Measurements from ENCODE around the gene GLIPR1L2.

- TF ChIP-seq POLR2AphosphoS5 (IDR thresholded peaks at IDR 0.05) (no peak), POLR2A (IDR thresholded peaks at IDR 0.05) (no peak)
- TF ChIP-seq, protein P1, sequence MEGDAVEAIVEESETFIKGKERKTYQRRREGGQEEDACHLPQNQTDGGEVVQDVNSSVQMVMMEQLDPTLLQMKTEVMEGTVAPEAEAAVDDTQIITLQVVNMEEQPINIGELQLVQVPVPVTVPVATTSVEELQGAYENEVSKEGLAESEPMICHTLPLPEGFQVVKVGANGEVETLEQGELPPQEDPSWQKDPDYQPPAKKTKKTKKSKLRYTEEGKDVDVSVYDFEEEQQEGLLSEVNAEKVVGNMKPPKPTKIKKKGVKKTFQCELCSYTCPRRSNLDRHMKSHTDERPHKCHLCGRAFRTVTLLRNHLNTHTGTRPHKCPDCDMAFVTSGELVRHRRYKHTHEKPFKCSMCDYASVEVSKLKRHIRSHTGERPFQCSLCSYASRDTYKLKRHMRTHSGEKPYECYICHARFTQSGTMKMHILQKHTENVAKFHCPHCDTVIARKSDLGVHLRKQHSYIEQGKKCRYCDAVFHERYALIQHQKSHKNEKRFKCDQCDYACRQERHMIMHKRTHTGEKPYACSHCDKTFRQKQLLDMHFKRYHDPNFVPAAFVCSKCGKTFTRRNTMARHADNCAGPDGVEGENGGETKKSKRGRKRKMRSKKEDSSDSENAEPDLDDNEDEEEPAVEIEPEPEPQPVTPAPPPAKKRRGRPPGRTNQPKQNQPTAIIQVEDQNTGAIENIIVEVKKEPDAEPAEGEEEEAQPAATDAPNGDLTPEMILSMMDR (IDR thresholded peaks at IDR 0.05): no peak
Observed at GRCh38 chr12:75378354-75378753, 12.5 kb upstream of the GLIPR1L2 start.
